K562 (cell line): ENCODE results near the gene MYO3B. TPM values are rescaled to one million over a fixed set of nuclear protein-coding genes. Genes with fewer than 3 reads are reported as not detected.
A peak's percentile ranks its signal among the peaks of the same experiment; 100 is the strongest.

Source experiments
- ARID1B ChIP-seq: fragments of 450-650 bp; IDR thresholded peaks from 2 replicates; pipeline ENCODE4 v1.6.1; 2016; ENCODE audit warnings: antibody characterized with exemption, mild to moderate bottlenecking, inconsistent platforms
- ARID4B ChIP-seq: sonication (generic); formaldehyde crosslinking; IDR thresholded peaks from 2 replicates; pipeline ENCODE4 v1.8.0; 2022; ENCODE audit warnings: mild to moderate bottlenecking, missing genetic modification reagents
- BRD4 ChIP-seq: fragments of 200-600 bp; sonication (generic); IDR thresholded peaks from 2 replicates; pipeline ENCODE4 v1.6.1; 2017; ENCODE audit warnings: inconsistent platforms
- BRF1 ChIP-seq: IDR thresholded peaks from 3 replicates; pipeline ENCODE4 v1.6.1; 2011; ENCODE audit warnings: borderline replicate concordance, mild to moderate bottlenecking; ENCODE audit not compliant: insufficient read length; ENCODE audit errors: extremely low read depth
- CSDE1 ChIP-seq, 2 experiments: fragments of 450-650 bp; IDR thresholded peaks; 2 replicates each; pipeline ENCODE4 v1.6.1; 2016; ENCODE audit warnings: mild to moderate bottlenecking in 1 of 2
- EP300 ChIP-seq: IDR thresholded peaks from 2 replicates; pipeline ENCODE4 v1.6.1; 2012; ENCODE audit warnings: low read length, improper control_type of control experiment
- FOSL1 ChIP-seq: fragments of 200-800 bp; sonication (Bioruptor generic); conservative IDR thresholded peaks from 2 replicates; pipeline ENCODE4 v1.6.1; 2016; ENCODE audit warnings: missing genetic modification characterization, missing compliant biosample characterization
- FOXK2 ChIP-seq, 2 experiments: fragments of 450-650 bp; IDR thresholded peaks in 1 of 2; conservative IDR thresholded peaks in 1 of 2; 2 replicates each; pipeline ENCODE4 v1.6.1; 2016; ENCODE audit warnings: low read depth in 2 of 2, mild to moderate bottlenecking in 1 of 2
- MNT ChIP-seq, 2 experiments: fragments of 450-650 bp; conservative IDR thresholded peaks; 2 replicates each; pipeline ENCODE4 v1.6.1; 2017; ENCODE audit warnings: mild to moderate bottlenecking in 2 of 2, moderate library complexity in 2 of 2
- REST ChIP-seq, 2 experiments: fragments of 450-650 bp; formaldehyde crosslinking in 1 of 2; IDR thresholded peaks; 2 replicates each; pipeline versions ENCODE4 v1.4.0 to v1.6.1; 2014 to 2020; ENCODE audit warnings: mild to moderate bottlenecking in 2 of 2, borderline replicate concordance in 1 of 2, low read depth in 1 of 2
- SETDB1 ChIP-seq: IDR thresholded peaks from one replicate; pipeline ENCODE4 v1.6.1; 2012; ENCODE audit warnings: low read length, control low read depth, inconsistent platforms
- TCF3 ChIP-seq: sonication (generic); formaldehyde crosslinking; IDR thresholded peaks from 2 replicates; pipeline ENCODE4 v1.4.0; 2020; ENCODE audit warnings: mild to moderate bottlenecking, missing genetic modification reagents
- WHSC1 ChIP-seq: IDR thresholded peaks from one replicate; pipeline ENCODE4 v1.6.1; 2012; ENCODE audit warnings: low read length, control low read depth, inconsistent platforms
- ZEB2 ChIP-seq: fragments of 450-650 bp; IDR thresholded peaks from 2 replicates; pipeline ENCODE4 v1.6.1; 2016
- ZFP36 ChIP-seq: fragments of 150-350 bp; IDR thresholded peaks from 2 replicates; pipeline ENCODE4 v1.6.1; 2018; ENCODE audit warnings: low read length, low read depth; ENCODE audit not compliant: partially characterized antibody
- polyA plus RNA-seq, 8 experiments: library from polyadenylated mRNA; depleted of rRNA in 4 of 8; stranded (reverse) in 5 of 8; unstranded in 3 of 8; fragments of >200 nt; fragmentation: Nextera tagmentation in 2 of 8; fragmentation: Illumina TruSeq in 1 of 8; extraction: Ambion mirVana in 2 of 8; extraction: Trizol in 1 of 8; gene quantifications; 2 replicates each; pipeline versions ENCODE4 v1.2.1 to v1.2.3, GENCODE V29; 2011 to 2014; ENCODE audit warnings: inconsistent platforms in 1 of 8, missing spikeins in 1 of 8
- total RNA-seq, 7 experiments: library from RNA; depleted of rRNA in 6 of 7; stranded (reverse); fragments of >200 nt in 6 of 7; fragmentation: Illumina TruSeq in 2 of 7; extraction: Trizol in 2 of 7; gene quantifications; 2 replicates each; pipeline versions ENCODE4 v1.2.1 to v1.2.3, GENCODE V29; 2011 to 2021; ENCODE audit warnings: low replicate concordance in 1 of 7

The MYO3B gene
- total and polyA plus RNA-seq, 9 of the 15 experiments (the other 6 are each of a cell fraction or from before 2014, with no cell fraction given): 2.7 to 6.5 (median 3.6) TPM

GRCh38 chr2:170365686-170366085 is 187.7 kb downstream of the MYO3B start (continued):
- TF ChIP-seq ARID4B (CRISPR knock-in tag) (no peak), TCF3 (CRISPR knock-in tag) (peak; percentile 40; the same call in 1 of the 2 replicates), ZFP36 (no peak), SETDB1 (no peak), FOXK2 (conservative IDR thresholded peaks at IDR 0.05 in 1 of 2, IDR thresholded peaks at IDR 0.05 in 1 of 2; ENCODE audit: low read depth in 2 of 2) (no peak), CSDE1 (IDR thresholded peaks at IDR 0.05) (no peak), WHSC1 (no peak), REST (IDR thresholded peaks at IDR 0.05; ENCODE audit: borderline replicate concordance) (no peak), REST (CRISPR knock-in tag; IDR thresholded peaks at IDR 0.05; ENCODE audit: low read depth) (no peak), EP300 (peak; percentile 57; the same call in 1 of the 2 replicates), FOSL1 (tag) (no peak), MNT (conservative IDR thresholded peaks at IDR 0.05) (0 out of 4 replicates have a peak, but pooled peaks of 1 of the 2 experiments have one; percentile 22), BRF1 (no peak), BRD4 (no peak), ARID1B (peak; percentile 48), ZEB2 (peak; percentile 63; the same call in 1 of the 2 replicates)
